Fibroblast of lung (primary cell): ENCODE data around the gene SEMA3D.

Source experiments
- EZH2 ChIP-seq: IDR thresholded peaks from 2 replicates; pipeline ENCODE4 v1.5.1; 2012; ENCODE audit warnings: low read length, control low read depth, mild to moderate bottlenecking; ENCODE audit errors: missing control alignments
- TF ChIP-seq, protein P1 (sequence below), 2 donors: IDR thresholded peaks in 1 of 2; conservative IDR thresholded peaks in 1 of 2; 1 replicate in 1 of 2; 2 replicates in 1 of 2; pipeline ENCODE4 v1.5.1; 2011 to 2012; ENCODE audit warnings: low read length in 2 of 2, control low read depth in 1 of 2, inconsistent platforms in 1 of 2, low read depth in 1 of 2, mild to moderate bottlenecking in 1 of 2

- TF ChIP-seq, protein P1, sequence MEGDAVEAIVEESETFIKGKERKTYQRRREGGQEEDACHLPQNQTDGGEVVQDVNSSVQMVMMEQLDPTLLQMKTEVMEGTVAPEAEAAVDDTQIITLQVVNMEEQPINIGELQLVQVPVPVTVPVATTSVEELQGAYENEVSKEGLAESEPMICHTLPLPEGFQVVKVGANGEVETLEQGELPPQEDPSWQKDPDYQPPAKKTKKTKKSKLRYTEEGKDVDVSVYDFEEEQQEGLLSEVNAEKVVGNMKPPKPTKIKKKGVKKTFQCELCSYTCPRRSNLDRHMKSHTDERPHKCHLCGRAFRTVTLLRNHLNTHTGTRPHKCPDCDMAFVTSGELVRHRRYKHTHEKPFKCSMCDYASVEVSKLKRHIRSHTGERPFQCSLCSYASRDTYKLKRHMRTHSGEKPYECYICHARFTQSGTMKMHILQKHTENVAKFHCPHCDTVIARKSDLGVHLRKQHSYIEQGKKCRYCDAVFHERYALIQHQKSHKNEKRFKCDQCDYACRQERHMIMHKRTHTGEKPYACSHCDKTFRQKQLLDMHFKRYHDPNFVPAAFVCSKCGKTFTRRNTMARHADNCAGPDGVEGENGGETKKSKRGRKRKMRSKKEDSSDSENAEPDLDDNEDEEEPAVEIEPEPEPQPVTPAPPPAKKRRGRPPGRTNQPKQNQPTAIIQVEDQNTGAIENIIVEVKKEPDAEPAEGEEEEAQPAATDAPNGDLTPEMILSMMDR (conservative IDR thresholded peaks at IDR 0.05 in 1 of 2, IDR thresholded peaks at IDR 0.05 in 1 of 2; ENCODE audit: low read depth in 1 of 2, low read length in 2 of 2) = no peak
- TF ChIP-seq EZH2 = no peak
Observed at GRCh38 chr7:84999450-84999849, 187.4 kb downstream of the SEMA3D start.
